Measurements from ENCODE around the gene TUBGCP2.
"Not testable (repeated sequence)": the region's sequence is repeated elsewhere in the genome, so short reads cannot be mapped to it uniquely, and the experiment has no call there.

TUBGCP2 gene

GRCh38 chr10:133249975-133250754 lies 58.5 kb downstream of the TUBGCP2 start:
- no peak for DNase-seq (ENCODE audit: low read depth in 2 of 2, low spot score in 1 of 2)

- DNase-seq (ENCODE audit: low read depth in 2 of 2, low spot score in 1 of 2), result no peak
These were observed 59.4 kb downstream of the TUBGCP2 start for GRCh38 chr10:133249094-133249780.

GRCh38 chr10:133248334-133248715 lies 60.3 kb downstream of the TUBGCP2 start:
- DNase-seq (ENCODE audit: low read depth in 2 of 2, low spot score in 1 of 2), result no peak

GRCh38 chr10:133247681-133248333 lies 60.9 kb downstream of the TUBGCP2 start:
- no peak for DNase-seq (ENCODE audit: low read depth in 2 of 2, low spot score in 1 of 2)

- DNase-seq (ENCODE audit: low read depth in 2 of 2, low spot score in 1 of 2), result no peak
These were observed 62.4 kb downstream of the TUBGCP2 start for GRCh38 chr10:133246236-133246626.

GRCh38 chr10:133245439-133246235 lies 63.0 kb downstream of the TUBGCP2 start:
- no peak for DNase-seq (ENCODE audit: low read depth in 2 of 2, low spot score in 1 of 2)

- no peak for DNase-seq (ENCODE audit: low read depth in 2 of 2, low spot score in 1 of 2)
These were observed 65.1 kb downstream of the TUBGCP2 start for GRCh38 chr10:133243593-133243992.

- no peak for DNase-seq (ENCODE audit: low read depth in 2 of 2, low spot score in 1 of 2)
These were observed 65.9 kb downstream of the TUBGCP2 start for GRCh38 chr10:133242611-133243356.

GRCh38 chr10:133241501-133242205 lies 67.0 kb downstream of the TUBGCP2 start:
- no peak for DNase-seq (ENCODE audit: low read depth in 2 of 2, low spot score in 1 of 2)

- no peak for DNase-seq (ENCODE audit: low read depth in 2 of 2, low spot score in 1 of 2)
These were observed 68.7 kb downstream of the TUBGCP2 start for GRCh38 chr10:133239990-133240389.

- no peak for DNase-seq (ENCODE audit: low read depth in 2 of 2, low spot score in 1 of 2)
These were observed 70.2 kb downstream of the TUBGCP2 start for GRCh38 chr10:133238466-133238804.

- no peak for DNase-seq (ENCODE audit: low read depth in 2 of 2, low spot score in 1 of 2)
These were observed 70.8 kb downstream of the TUBGCP2 start, which contains the start of gene VENTX for GRCh38 chr10:133237588-133238465. Gene VENTX, plus strand, starts transcription at chr10:133237855. Its CDS starts 60 bp downstream, at chr10:133237915.

GRCh38 chr10:133237241-133237587 lies 71.5 kb downstream of the TUBGCP2 start:
- DNase-seq (ENCODE audit: low read depth in 2 of 2, low spot score in 1 of 2), result no peak

- no peak for DNase-seq (ENCODE audit: low read depth in 2 of 2, low spot score in 1 of 2)
These were observed 72.1 kb downstream of the TUBGCP2 start for GRCh38 chr10:133236401-133237240.

GRCh38 chr10:133235932-133236331 lies 72.7 kb downstream of the TUBGCP2 start:
- DNase-seq (ENCODE audit: low read depth in 2 of 2, low spot score in 1 of 2), result no peak

GRCh38 chr10:133235265-133235855 lies 73.3 kb downstream of the TUBGCP2 start:
- no peak for DNase-seq (ENCODE audit: low read depth in 2 of 2, low spot score in 1 of 2)

GRCh38 chr10:133234796-133235195 lies 73.9 kb downstream of the TUBGCP2 start:
- DNase-seq (ENCODE audit: low read depth in 2 of 2, low spot score in 1 of 2), result not testable (repeated sequence)

Data from stimulated activated CD8-positive, alpha-beta memory T cell treated with anti-CD3 and anti-CD28 coated beads, Interleukin-4, amount 100 ng/mL, for 1 hour (primary cell).